A673 (cell line): ENCODE results near the gene TMEM116. TPM values are rescaled to one million over a fixed set of nuclear protein-coding genes. Genes with fewer than 3 reads are reported as not detected.

Experiments used
- BruUV-seq: library from RNA; stranded (reverse); fragments of 400-500 nt; replicated peaks from 2 replicates; lab custom pipeline; 2021; lab: Mats Ljungman, UMichigan
- CTCF ChIA-PET: fragments of 300-600 bp; sonication (Branson Sonifier 250); formaldehyde crosslinking; loops from one replicate; lab custom pipeline; 2022; ENCODE audit warnings: antibody characterized with exemption; lab: Charles Lee
- POLR2A ChIA-PET: fragments of 300-600 bp; sonication (Branson Sonifier 250); formaldehyde crosslinking; loops from one replicate; lab custom pipeline; 2022; ENCODE audit warnings: antibody characterized with exemption; ENCODE audit not compliant: low non-redundant PET; lab: Charles Lee
- DNase-seq: peaks from one replicate; pipeline ENCODE4 v3.0.0-alpha.2; 2015; ENCODE audit warnings: low spot score
- H3K27ac ChIP-seq: fragments of 200-600 bp; sonication (generic); 2 replicates; pipeline ENCODE4 v1.5.1; 2016; ENCODE audit warnings: mixed run types, low read depth, mild to moderate bottlenecking, mixed read lengths, antibody characterized with exemption, low read length; ENCODE audit not compliant: poor library complexity, severe bottlenecking
- H3K27me3 ChIP-seq: fragments of 200-600 bp; sonication (generic); replicated peaks from 2 replicates; pipeline ENCODE4 v1.6.1; 2017; ENCODE audit warnings: mixed run types, low read depth, mild to moderate bottlenecking, mixed read lengths, antibody characterized with exemption, low read length; ENCODE audit not compliant: insufficient read depth, poor library complexity
- H3K36me3 ChIP-seq: fragments of 200-600 bp; sonication (generic); 2 replicates; pipeline ENCODE4 v1.6.1; 2016; ENCODE audit warnings: mixed run types, mild to moderate bottlenecking, mixed read lengths, antibody characterized with exemption, low read length; ENCODE audit not compliant: insufficient read depth, poor library complexity, severe bottlenecking
- H3K4me1 ChIP-seq: fragments of 200-600 bp; sonication (generic); 2 replicates; pipeline ENCODE4 v1.6.1; 2017; ENCODE audit warnings: mixed run types, mild to moderate bottlenecking, mixed read lengths, antibody characterized with exemption, low read length; ENCODE audit not compliant: insufficient read depth, poor library complexity, severe bottlenecking
- H3K4me3 ChIP-seq: fragments of 200-600 bp; sonication (generic); 2 replicates; pipeline ENCODE4 v1.5.1; 2016; ENCODE audit warnings: low read depth, mixed run types, mild to moderate bottlenecking, mixed read lengths, low read length; ENCODE audit not compliant: poor library complexity, severe bottlenecking
- H3K9me3 ChIP-seq: fragments of 200-600 bp; sonication (generic); 2 replicates; pipeline ENCODE4 v1.6.1; 2016; ENCODE audit warnings: mixed run types, low read depth, mild to moderate bottlenecking, mixed read lengths, antibody characterized with exemption, low read length; ENCODE audit not compliant: poor library complexity, severe bottlenecking
- EZH2 ChIP-seq: fragments of 200-600 bp; sonication (generic); IDR thresholded peaks from 2 replicates; pipeline ENCODE4 v1.6.1; 2017; ENCODE audit warnings: borderline replicate concordance, low read depth, mild to moderate bottlenecking, mixed read lengths, antibody characterized with exemption, low read length; ENCODE audit not compliant: poor library complexity, severe bottlenecking
- intact Hi-C: fragments of 100-400 bp; cut with micrococcal nuclease; formaldehyde crosslinking; loops from one replicate; pipeline ENCODE4 v1.10.0; 2022; ENCODE audit not compliant: unreplicated experiment
- total RNA-seq: library from RNA; stranded (reverse); gene quantifications from 2 replicates; pipeline ENCODE4 v1.2.3, GENCODE V29; 2021
- TF ChIP-seq, protein P1 (sequence below): fragments of 300-800, 200-600 bp; sonication (generic); conservative IDR thresholded peaks from 2 replicates; pipeline ENCODE4 v1.5.1; 2017; ENCODE audit warnings: low read depth, mild to moderate bottlenecking, antibody characterized with exemption, low read length, moderate library complexity, mixed read lengths

Gene TMEM116
- total RNA-seq, 1 experiment from 2014 or later, result 12.0 TPM

DNA sequence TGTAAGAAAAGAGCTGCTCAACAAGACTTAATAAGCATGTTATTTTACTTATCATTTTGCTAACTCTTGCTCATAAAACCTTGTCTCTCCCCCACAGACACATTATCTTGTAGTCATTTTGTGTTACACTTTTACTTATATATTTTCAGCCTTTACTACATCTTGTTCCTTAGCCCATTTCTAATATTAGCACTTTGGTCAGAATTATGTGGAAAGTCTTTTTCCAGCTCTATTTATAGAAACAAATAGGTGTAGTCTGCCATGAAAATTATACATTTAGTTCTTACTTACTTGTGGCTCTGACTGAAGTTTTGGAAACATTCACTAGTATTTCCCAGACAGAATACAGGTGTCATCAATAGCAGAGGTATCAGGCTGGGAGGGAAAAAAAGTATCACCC lies 76.1 kb downstream of the TMEM116 start:
- DNase-seq, result no peak
- TF ChIP-seq, protein P1, sequence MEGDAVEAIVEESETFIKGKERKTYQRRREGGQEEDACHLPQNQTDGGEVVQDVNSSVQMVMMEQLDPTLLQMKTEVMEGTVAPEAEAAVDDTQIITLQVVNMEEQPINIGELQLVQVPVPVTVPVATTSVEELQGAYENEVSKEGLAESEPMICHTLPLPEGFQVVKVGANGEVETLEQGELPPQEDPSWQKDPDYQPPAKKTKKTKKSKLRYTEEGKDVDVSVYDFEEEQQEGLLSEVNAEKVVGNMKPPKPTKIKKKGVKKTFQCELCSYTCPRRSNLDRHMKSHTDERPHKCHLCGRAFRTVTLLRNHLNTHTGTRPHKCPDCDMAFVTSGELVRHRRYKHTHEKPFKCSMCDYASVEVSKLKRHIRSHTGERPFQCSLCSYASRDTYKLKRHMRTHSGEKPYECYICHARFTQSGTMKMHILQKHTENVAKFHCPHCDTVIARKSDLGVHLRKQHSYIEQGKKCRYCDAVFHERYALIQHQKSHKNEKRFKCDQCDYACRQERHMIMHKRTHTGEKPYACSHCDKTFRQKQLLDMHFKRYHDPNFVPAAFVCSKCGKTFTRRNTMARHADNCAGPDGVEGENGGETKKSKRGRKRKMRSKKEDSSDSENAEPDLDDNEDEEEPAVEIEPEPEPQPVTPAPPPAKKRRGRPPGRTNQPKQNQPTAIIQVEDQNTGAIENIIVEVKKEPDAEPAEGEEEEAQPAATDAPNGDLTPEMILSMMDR, result no peak
- no peak for TF ChIP-seq EZH2
- no peaks in the 10 kb centered on the region for H3K4me1 ChIP-seq
- H3K27ac ChIP-seq, result no peak overlapping the region
- POLR2A ChIA-PET, result no interaction called here
- CTCF ChIA-PET, result no interaction called here
- H3K36me3 ChIP-seq, result no peaks in the 10 kb centered on the region
- no peak overlapping the region for H3K4me3 ChIP-seq
- no peaks in the 10 kb centered on the region for H3K27me3 ChIP-seq
- BruUV-seq, result no TSS peak
- no peaks in the 10 kb centered on the region for H3K9me3 ChIP-seq
- intact Hi-C loops, result no loop called here

DNA sequence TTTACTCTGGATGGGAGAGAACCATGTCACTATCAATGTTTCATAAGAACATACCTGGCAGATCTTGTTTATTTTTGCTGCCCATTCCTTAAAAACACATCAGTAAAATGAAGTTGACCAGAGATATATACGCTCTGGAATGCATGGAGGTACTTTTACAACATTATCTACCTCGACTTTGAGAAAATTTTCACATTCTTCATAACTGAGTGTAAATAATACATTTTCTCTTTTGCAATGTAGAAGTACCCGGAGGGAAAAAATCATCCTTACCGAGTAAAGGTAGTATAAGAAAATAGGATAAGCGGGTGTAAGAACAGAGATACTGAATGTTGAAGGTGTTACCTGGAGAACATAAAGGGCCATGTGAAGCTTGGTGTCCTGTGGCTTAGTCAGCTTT lies 80.7 kb downstream of the TMEM116 start:
- no peaks in the 10 kb centered on the region for H3K4me1 ChIP-seq
- BruUV-seq, result no TSS peak
- H3K9me3 ChIP-seq, result no peaks in the 10 kb centered on the region
- DNase-seq, result no peak
- CTCF ChIA-PET, result interaction anchor here (0.8 kb wide), 1 partner anchor 13 kb away, joined by 4 read pairs; no protein-coding TSS in a partner anchor
- intact Hi-C loops, result no loop called here
- POLR2A ChIA-PET, result no interaction called here
- no peak overlapping the region for H3K27ac ChIP-seq
- no peaks in the 10 kb centered on the region for H3K27me3 ChIP-seq
- TF ChIP-seq EZH2, result no peak
- TF ChIP-seq, protein P1, result no peak
- H3K36me3 ChIP-seq, result no peaks in the 10 kb centered on the region
- H3K4me3 ChIP-seq, result no peak overlapping the region

DNA sequence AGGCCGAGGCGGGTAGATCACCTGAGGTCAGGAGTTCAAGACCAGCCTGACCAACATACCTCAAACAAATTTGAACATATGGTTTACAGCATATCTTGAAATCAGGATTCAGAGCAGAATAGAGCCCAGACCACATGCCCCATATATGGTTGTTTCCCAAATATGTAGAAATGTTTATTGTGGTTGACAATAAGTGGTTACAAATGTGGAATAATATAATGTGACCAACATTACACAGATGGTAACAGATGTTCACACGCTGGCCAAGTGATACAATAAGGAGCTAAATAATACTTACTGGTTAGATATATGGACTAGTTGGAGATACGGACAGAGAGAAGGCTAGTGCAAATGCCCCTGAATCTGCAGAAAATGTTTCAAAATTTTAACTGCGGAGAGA lies 85.6 kb downstream of the TMEM116 start:
- no peak overlapping the region for H3K27ac ChIP-seq
- POLR2A ChIA-PET, result no interaction called here
- H3K4me3 ChIP-seq, result no peak overlapping the region
- intact Hi-C loops, result no loop called here
- no TSS peak for BruUV-seq
- no peaks in the 10 kb centered on the region for H3K27me3 ChIP-seq
- no peak for DNase-seq
- no peaks in the 10 kb centered on the region for H3K9me3 ChIP-seq
- CTCF ChIA-PET, result no interaction called here
- TF ChIP-seq, protein P1, result no peak
- TF ChIP-seq EZH2, result no peak
- H3K4me1 ChIP-seq, result no peaks in the 10 kb centered on the region
- no peaks in the 10 kb centered on the region for H3K36me3 ChIP-seq
